ENCODE data around the gene DNA2. TPM values are rescaled to one million over a fixed set of nuclear protein-coding genes. Genes with fewer than 3 reads are reported as not detected.
"Not testable (repeated sequence)": the region's sequence is repeated elsewhere in the genome, so short reads cannot be mapped to it uniquely, and the experiment has no call there.

DNA2 gene
- polyA plus RNA-seq, 1 of the 3 experiments (the other 2 are of a cell fraction) = 2.5 TPM

- no peak for TF ChIP-seq USF2 (IDR thresholded peaks at IDR 0.05; ENCODE audit: borderline replicate concordance, low read depth, low read length)
- no peak; the same call in 1 of the 2 replicates for TF ChIP-seq NFIC (IDR thresholded peaks at IDR 0.05; ENCODE audit: borderline replicate concordance)
- no peak for TF ChIP-seq SMC3 (IDR thresholded peaks at IDR 0.05; ENCODE audit: low read depth, low read length)
- TF ChIP-seq MXI1 (IDR thresholded peaks at IDR 0.05; ENCODE audit: low read depth, low read length) = no peak
- TF ChIP-seq TAF1 (IDR thresholded peaks at IDR 0.05; ENCODE audit: borderline replicate concordance, low read depth, low read length) = no peak
- TF ChIP-seq ELF1 (IDR thresholded peaks at IDR 0.05) = no peak
- TF ChIP-seq IRF3 (IDR thresholded peaks at IDR 0.05; ENCODE audit: low read depth, low read length) = no peak
- TF ChIP-seq MAX (IDR thresholded peaks at IDR 0.05; ENCODE audit: low read depth) = no peak
Observed at GRCh38 chr10:68516766-68517165, 45.0 kb upstream of the DNA2 start (continued).

GRCh38 chr10:68516216-68516615 lies 44.4 kb upstream of the DNA2 start:
- H3K4me1 ChIP-seq (ENCODE audit: control insufficient read depth in 1 of 2, insufficient read depth in 2 of 2, low read depth in 1 of 2, low read length in 1 of 2); H3K4me3 ChIP-seq (ENCODE audit: low read depth in 2 of 2, low read length in 1 of 2); DNase-seq; H3K27me3 ChIP-seq (ENCODE audit: insufficient read depth); H2AFZ ChIP-seq (ENCODE audit: low read depth); H3K9me3 ChIP-seq; H3K9me2 ChIP-seq; H4K20me1 ChIP-seq (ENCODE audit: insufficient read depth); H3K36me3 ChIP-seq (replicated peaks in 1 of 2; ENCODE audit: control insufficient read depth in 1 of 2, insufficient read depth in 2 of 2, low read length in 1 of 2); POLR2A ChIA-PET; CTCF ChIA-PET: not testable (repeated sequence)
- H3K27ac ChIP-seq (ENCODE audit: low read depth in 2 of 2, low read length in 1 of 2) = peak overlapping the region in 1 of 2 experiments; percentile 66; a peak in 2 of 4 replicates
- peaks cover 20% of the 10 kb centered on the region for H3F3A ChIP-seq (replicated peaks; ENCODE audit: insufficient read depth)
- H3K4me2 ChIP-seq = peak overlapping the region; percentile 21; the same call in 1 of the 2 replicates
- peak overlapping the region; percentile 21; the same call in 1 of the 2 replicates for H3K9ac ChIP-seq
- H3K79me2 ChIP-seq (ENCODE audit: insufficient read depth) = peaks cover 17% of the 10 kb centered on the region
- 95% methylated on average over 2 of the region's 2 CpGs for WGBS (ENCODE audit: low lambda C conversion rate)

GRCh38 chr10:68508090-68508489 lies 36.3 kb upstream of the DNA2 start:
- DNase-seq = no peak
- H3K9me2 ChIP-seq = no peaks in the 10 kb centered on the region
- peaks cover 2% of the 10 kb centered on the region; the same call in 1 of the 2 replicates for H3K79me2 ChIP-seq (ENCODE audit: insufficient read depth)
- no peaks in the 10 kb centered on the region for H3F3A ChIP-seq (replicated peaks; ENCODE audit: insufficient read depth)
- no peaks in the 10 kb centered on the region for H4K20me1 ChIP-seq (ENCODE audit: insufficient read depth)
- H3K9me3 ChIP-seq = no peaks in the 10 kb centered on the region
- WGBS (ENCODE audit: low lambda C conversion rate) = 90% methylated on average over 6 of the region's 6 CpGs
- ChIA-PET POLR2A (no interaction called here), CTCF (no interaction called here)
- H3K4me1 ChIP-seq (ENCODE audit: control insufficient read depth in 1 of 2, insufficient read depth in 2 of 2, low read depth in 1 of 2, low read length in 1 of 2) = no peaks in the 10 kb centered on the region
- H3K36me3 ChIP-seq (replicated peaks in 1 of 2; ENCODE audit: control insufficient read depth in 1 of 2, insufficient read depth in 2 of 2, low read length in 1 of 2) = peaks cover 0 to 9% of the 10 kb centered on the region in 2 experiments
- H3K27ac ChIP-seq (ENCODE audit: low read depth in 2 of 2, low read length in 1 of 2) = no peak overlapping the region
- H2AFZ ChIP-seq (ENCODE audit: low read depth) = no peak overlapping the region
- H3K4me2 ChIP-seq = no peak overlapping the region
- no peaks in the 10 kb centered on the region for H3K27me3 ChIP-seq (ENCODE audit: insufficient read depth)
- no peak overlapping the region for H3K9ac ChIP-seq
- H3K4me3 ChIP-seq (ENCODE audit: low read depth in 2 of 2, low read length in 1 of 2) = no peak overlapping the region
- TF ChIP-seq GATA2 (CRISPR knock-in tag; IDR thresholded peaks at IDR 0.05) (no peak), YY1 (IDR thresholded peaks at IDR 0.05; ENCODE audit: low read depth) (no peak), CHD2 (IDR thresholded peaks at IDR 0.05; ENCODE audit: low read length, partially characterized antibody) (no peak), EP300 (IDR thresholded peaks at IDR 0.05; ENCODE audit: borderline replicate concordance in 1 of 2, low read depth in 1 of 2, low read length in 1 of 2) (no peak), USF1 (IDR thresholded peaks at IDR 0.05; ENCODE audit: borderline replicate concordance, low read depth) (no peak), TEAD4 (IDR thresholded peaks at IDR 0.05; ENCODE audit: borderline replicate concordance, insufficient read depth) (no peak), FOSL2 (IDR thresholded peaks at IDR 0.05; ENCODE audit: borderline replicate concordance, low read depth) (no peak), PBX3 (IDR thresholded peaks at IDR 0.05) (no peak), POLR2AphosphoS5 (IDR thresholded peaks at IDR 0.05; ENCODE audit: low read depth, low read length) (no peak), TAF1 (IDR thresholded peaks at IDR 0.05; ENCODE audit: borderline replicate concordance, low read depth, low read length) (no peak), SMC3 (IDR thresholded peaks at IDR 0.05; ENCODE audit: low read depth, low read length) (no peak), FOXM1 (IDR thresholded peaks at IDR 0.05; ENCODE audit: low read depth) (no peak), USF2 (IDR thresholded peaks at IDR 0.05; ENCODE audit: borderline replicate concordance, low read depth, low read length) (no peak), RXRA (IDR thresholded peaks at IDR 0.05; ENCODE audit: borderline replicate concordance, low read depth) (no peak), ELF1 (IDR thresholded peaks at IDR 0.05) (no peak), MXI1 (IDR thresholded peaks at IDR 0.05; ENCODE audit: low read depth, low read length) (no peak), JUND (IDR thresholded peaks at IDR 0.05) (no peak)
